ENCODE measurements around the gene CYP46A1. TPM values are rescaled to one million over a fixed set of nuclear protein-coding genes. Genes with fewer than 3 reads are reported as not detected.

The CYP46A1 gene
- total RNA-seq, 4 donors from 2014 or later: 0.04 to 1.1 TPM; not detected in 2

DNA sequence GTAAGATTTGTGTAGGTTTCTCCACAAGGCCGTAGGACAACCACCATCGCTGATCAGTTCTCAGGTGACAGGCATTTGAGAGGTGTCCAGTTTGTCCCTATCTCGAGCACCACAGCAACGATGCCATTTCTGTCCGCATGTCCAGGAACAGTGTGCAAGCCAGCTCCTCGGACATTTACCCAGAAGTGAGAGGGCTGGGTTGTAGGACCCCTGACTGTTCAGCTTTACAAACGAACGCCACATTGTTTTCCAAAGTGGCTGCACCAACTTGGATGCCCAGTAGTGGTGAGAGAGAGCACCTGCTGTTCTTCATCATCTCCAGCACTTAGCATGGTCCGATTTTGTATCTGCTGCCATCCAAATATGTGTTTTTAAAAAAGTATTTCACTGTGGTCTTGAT lies 38.6 kb downstream of the CYP46A1 start:
- TF ChIP-seq, protein P1, sequence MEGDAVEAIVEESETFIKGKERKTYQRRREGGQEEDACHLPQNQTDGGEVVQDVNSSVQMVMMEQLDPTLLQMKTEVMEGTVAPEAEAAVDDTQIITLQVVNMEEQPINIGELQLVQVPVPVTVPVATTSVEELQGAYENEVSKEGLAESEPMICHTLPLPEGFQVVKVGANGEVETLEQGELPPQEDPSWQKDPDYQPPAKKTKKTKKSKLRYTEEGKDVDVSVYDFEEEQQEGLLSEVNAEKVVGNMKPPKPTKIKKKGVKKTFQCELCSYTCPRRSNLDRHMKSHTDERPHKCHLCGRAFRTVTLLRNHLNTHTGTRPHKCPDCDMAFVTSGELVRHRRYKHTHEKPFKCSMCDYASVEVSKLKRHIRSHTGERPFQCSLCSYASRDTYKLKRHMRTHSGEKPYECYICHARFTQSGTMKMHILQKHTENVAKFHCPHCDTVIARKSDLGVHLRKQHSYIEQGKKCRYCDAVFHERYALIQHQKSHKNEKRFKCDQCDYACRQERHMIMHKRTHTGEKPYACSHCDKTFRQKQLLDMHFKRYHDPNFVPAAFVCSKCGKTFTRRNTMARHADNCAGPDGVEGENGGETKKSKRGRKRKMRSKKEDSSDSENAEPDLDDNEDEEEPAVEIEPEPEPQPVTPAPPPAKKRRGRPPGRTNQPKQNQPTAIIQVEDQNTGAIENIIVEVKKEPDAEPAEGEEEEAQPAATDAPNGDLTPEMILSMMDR (IDR thresholded peaks at IDR 0.05): no peak
- TF ChIP-seq POLR2A (IDR thresholded peaks at IDR 0.05): no peak
- Histone ChIP-seq H3K9me3 (no peaks in the 10 kb centered on the region), H3K36me3 (no peaks in the 10 kb centered on the region), H3K4me3 (no peak overlapping the region), H3K27ac (no peak overlapping the region), H3K27me3 (peaks cover 0 to 28% (median 0%) of the 10 kb centered on the region in 4 donors), H3K4me1 (no peaks in the 10 kb centered on the region)
- 85 to 88% methylated on average over 8 to 9 of the region's 9 CpGs for WGBS, 2 donors
- intact Hi-C loops (cut with DNase I): no loop called here
- DNase-seq: no peak

DNA sequence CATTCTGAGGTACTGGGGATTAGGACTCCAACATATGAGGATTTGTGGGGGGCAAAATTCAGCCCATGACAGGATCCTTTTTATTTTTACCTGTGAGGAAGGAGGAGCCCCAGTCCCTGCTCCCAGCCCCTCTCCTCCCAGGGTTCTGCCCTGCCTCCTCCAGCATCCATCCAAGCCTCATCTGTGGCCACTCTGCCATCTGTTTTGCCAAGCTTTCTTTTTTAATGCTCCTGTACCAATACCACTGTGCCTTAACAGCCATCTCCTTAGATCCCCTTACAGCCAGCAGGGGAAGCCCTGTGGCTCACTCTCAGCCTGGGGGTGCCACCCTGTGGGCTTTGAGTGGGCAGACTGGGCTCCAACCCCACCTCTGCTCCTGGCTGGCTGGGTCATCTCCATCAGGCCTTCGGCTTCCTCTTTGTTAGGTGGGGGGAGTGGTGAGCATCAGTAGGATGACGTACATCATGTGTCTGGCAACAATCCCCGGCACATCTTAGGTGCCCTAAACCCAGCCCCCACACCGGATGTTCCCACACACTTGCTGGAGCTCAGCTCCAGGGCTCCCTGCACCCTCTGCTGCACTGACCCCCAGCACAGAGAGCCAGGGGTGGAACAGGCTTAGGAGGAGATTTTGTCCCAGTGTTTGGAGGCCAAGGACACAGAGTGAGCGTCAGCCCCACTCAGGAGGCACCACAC lies 40.2 kb downstream of the CYP46A1 start:
- TF ChIP-seq, protein P1 (IDR thresholded peaks at IDR 0.05): no peak
- no peak for TF ChIP-seq POLR2A (IDR thresholded peaks at IDR 0.05)
- no peak for DNase-seq

DNA sequence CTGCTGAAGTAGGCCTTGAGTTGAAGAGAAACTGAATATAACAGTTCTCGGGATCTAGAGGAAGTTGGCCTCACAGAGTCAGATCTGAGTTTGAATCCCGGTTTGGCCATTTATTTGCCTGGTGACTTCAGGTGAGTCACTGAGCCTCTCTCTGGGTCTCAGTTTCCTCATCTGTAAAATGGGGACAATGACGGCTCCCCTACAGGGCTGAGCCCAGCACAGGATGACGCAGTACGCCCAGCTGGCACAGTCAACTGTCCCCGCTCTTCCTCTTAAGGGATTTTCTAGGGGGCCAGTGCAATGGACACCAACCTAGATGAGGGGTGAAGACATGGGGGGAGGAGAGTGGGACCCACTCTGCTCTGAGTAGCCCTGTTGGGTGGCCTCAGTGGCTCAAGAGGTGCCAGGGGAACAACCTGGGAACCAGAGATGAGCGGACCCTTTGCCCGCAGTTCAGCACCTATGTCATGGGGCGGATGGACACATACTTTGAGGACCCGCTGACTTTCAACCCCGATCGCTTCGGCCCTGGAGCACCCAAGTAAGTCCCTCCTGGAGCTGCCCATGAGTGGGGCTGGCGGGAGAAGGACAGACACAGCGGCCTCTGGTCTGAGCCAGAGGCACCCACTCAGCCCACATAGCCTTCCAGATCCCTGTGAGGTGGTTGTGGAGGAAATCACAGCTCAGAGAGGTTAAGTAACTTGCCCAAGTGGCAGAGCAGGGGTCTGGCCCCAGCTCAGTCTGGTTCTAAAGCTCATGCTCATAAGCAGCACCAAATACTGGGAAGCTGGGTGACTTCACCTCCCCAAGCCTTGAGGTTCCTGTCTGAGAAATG lies 41.1 kb downstream of the CYP46A1 start:
- Histone ChIP-seq H3K4me3 (no peak overlapping the region), H3K36me3 (no peaks in the 10 kb centered on the region), H3K27ac (no peak overlapping the region), H3K9me3 (no peaks in the 10 kb centered on the region), H3K27me3 (peaks cover 0 to 50% (median 0%) of the 10 kb centered on the region in 4 donors), H3K4me1 (peaks cover 0 to 6% (median 4%) of the 10 kb centered on the region in 3 donors)
- intact Hi-C loops (cut with DNase I): no loop called here
- no peak for DNase-seq
- no peak for TF ChIP-seq POLR2A (IDR thresholded peaks at IDR 0.05)
- TF ChIP-seq, protein P1 (IDR thresholded peaks at IDR 0.05): no peak
- WGBS, 2 donors: 92 to 100% methylated on average over 3 to 6 of the region's 15 CpGs

More for the DNA sequence above, 40.2 kb downstream of the CYP46A1 start:
- WGBS, 2 donors: 27 to 100% methylated on average over 1 to 3 of the region's 5 CpGs
- H3K4me1 ChIP-seq: no peaks in the 10 kb centered on the region
- H3K27ac ChIP-seq: no peak overlapping the region
- no peaks in the 10 kb centered on the region for H3K36me3 ChIP-seq
- H3K9me3 ChIP-seq: no peaks in the 10 kb centered on the region
- intact Hi-C loops (cut with DNase I): no loop called here
- no peak overlapping the region for H3K4me3 ChIP-seq
- H3K27me3 ChIP-seq: peaks cover 0 to 42% (median 0%) of the 10 kb centered on the region in 4 donors

DNA sequence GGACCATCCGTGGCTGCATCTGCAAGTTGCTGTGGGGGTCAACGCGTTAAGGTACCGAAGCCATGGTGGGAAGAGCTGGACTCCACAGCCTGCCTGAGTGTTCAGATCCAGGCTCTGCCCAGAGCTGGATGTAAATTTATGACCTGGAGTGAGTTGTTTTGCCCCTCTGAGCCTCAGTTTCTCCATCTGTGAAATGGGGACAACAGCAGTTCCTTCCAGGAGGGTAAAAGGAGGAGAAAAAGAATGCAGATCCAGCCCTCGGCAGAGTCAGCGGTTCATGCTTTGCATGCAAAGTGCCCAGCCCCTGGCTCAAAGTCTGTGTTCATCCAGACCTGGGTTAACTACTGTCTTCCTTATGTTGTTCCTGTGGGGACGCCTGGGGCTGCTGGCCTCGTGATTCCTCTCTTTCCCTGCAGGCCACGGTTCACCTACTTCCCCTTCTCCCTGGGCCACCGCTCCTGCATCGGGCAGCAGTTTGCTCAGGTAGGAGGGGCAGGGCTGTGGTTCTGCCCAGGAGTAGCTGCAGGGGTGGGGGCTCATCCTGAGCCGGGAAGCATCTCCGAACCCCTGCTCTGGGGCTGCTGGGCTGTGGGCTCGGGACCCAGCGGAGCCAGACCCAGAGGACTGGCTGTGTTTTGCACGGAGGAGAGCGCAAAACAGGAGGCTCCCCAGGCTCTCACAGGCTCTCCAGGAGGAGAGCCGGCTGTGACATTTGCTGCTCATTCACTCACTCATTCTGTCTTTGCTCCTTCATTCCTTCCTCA lies 41.9 kb downstream of the CYP46A1 start:
- DNase-seq: no peak
- H3K4me1 ChIP-seq: peaks cover 3 to 14% (median 12%) of the 10 kb centered on the region in 3 donors
- no peak overlapping the region for H3K27ac ChIP-seq
- 39 to 44% methylated on average over 3 of the region's 18 CpGs for whole genome bisulfite sequencing, 2 donors
- peaks cover 0 to 58% (median 0%) of the 10 kb centered on the region in 4 donors for H3K27me3 ChIP-seq
- H3K9me3 ChIP-seq: no peaks in the 10 kb centered on the region
- no peak overlapping the region for H3K4me3 ChIP-seq
- intact Hi-C loops (cut with DNase I): no loop called here
- no peaks in the 10 kb centered on the region for H3K36me3 ChIP-seq
- no peak for TF ChIP-seq POLR2A (IDR thresholded peaks at IDR 0.05)
- TF ChIP-seq, protein P1 (IDR thresholded peaks at IDR 0.05): no peak
